GM12878 (cell line): ENCODE data around the gene TADA2A. TPM values are rescaled to one million over a fixed set of nuclear protein-coding genes. Genes with fewer than 3 reads are reported as not detected.

ENCODE experiments used
- CBX5 ChIP-seq: sonication (generic); IDR thresholded peaks from 2 replicates; pipeline ENCODE4 v1.6.1; 2016; ENCODE audit warnings: low read depth, moderate library complexity, mild to moderate bottlenecking, inconsistent platforms
- CHD4 ChIP-seq: fragments of 200-600 bp; sonication (generic); IDR thresholded peaks from 2 replicates; pipeline ENCODE4 v1.6.1; 2016; ENCODE audit warnings: mild to moderate bottlenecking
- DPF2 ChIP-seq: fragments of 450-650 bp; IDR thresholded peaks from 2 replicates; pipeline ENCODE4 v1.6.1; 2017; ENCODE audit warnings: mild to moderate bottlenecking
- ESRRA ChIP-seq: IDR thresholded peaks from 2 replicates; pipeline ENCODE4 v1.6.1; 2012; ENCODE audit warnings: mild to moderate bottlenecking, low read length, improper control_type of control experiment
- IKZF1 ChIP-seq: fragments of 450-650 bp; conservative IDR thresholded peaks from 2 replicates; pipeline ENCODE4 v1.6.1; 2017; ENCODE audit warnings: antibody characterized with exemption, mild to moderate bottlenecking
- MXI1 ChIP-seq: fragments of 150-350 bp; IDR thresholded peaks from 2 replicates; pipeline ENCODE4 v1.6.1; 2011; ENCODE audit warnings: low read depth, mild to moderate bottlenecking, inconsistent platforms, low read length, improper control_type of control experiment
- POLR2A ChIP-seq: IDR thresholded peaks from 2 replicates; pipeline ENCODE4 v1.6.1; 2011; ENCODE audit warnings: low read depth, mild to moderate bottlenecking, low read length
- POLR2AphosphoS5 ChIP-seq: IDR thresholded peaks from 2 replicates; pipeline ENCODE4 v1.6.1; 2011; ENCODE audit warnings: mild to moderate bottlenecking, low read length, inconsistent platforms
- PRDM15 ChIP-seq: fragments of 450-650 bp; formaldehyde crosslinking; IDR thresholded peaks from 2 replicates; pipeline ENCODE4 v1.4.0; 2020; ENCODE audit warnings: mild to moderate bottlenecking, moderate library complexity
- RB1 ChIP-seq: fragments of 450-650 bp; formaldehyde crosslinking; IDR thresholded peaks from 2 replicates; pipeline ENCODE4 v1.6.1; 2017; ENCODE audit warnings: mild to moderate bottlenecking, borderline replicate concordance
- RFX5 ChIP-seq: IDR thresholded peaks from 2 replicates; pipeline ENCODE4 v1.6.1; 2011; ENCODE audit warnings: low read depth, low read length, improper control_type of control experiment
- SIN3A ChIP-seq: IDR thresholded peaks from 2 replicates; pipeline ENCODE4 v1.6.1; 2012; ENCODE audit warnings: low read depth, low read length, improper control_type of control experiment
- ZNF207 ChIP-seq: fragments of 450-650 bp; IDR thresholded peaks from 2 replicates; pipeline ENCODE4 v1.6.1; 2014; ENCODE audit warnings: antibody characterized with exemption, mild to moderate bottlenecking, borderline replicate concordance
- polyA plus RNA-seq, 11 experiments: library from polyadenylated mRNA; depleted of rRNA in 4 of 11; unstranded in 6 of 11; stranded (reverse) in 5 of 11; fragments of >200 nt; fragmentation: Nextera tagmentation in 4 of 11; fragmentation: Illumina TruSeq in 1 of 11; extraction: Ambion mirVana in 4 of 11; extraction: Trizol in 1 of 11; gene quantifications; 1 replicate in 1 of 11; 2 replicates in 10 of 11; pipeline versions ENCODE4 v1.2.1 to v1.2.3, GENCODE V29; 2011 to 2016; ENCODE audit warnings: inconsistent platforms in 2 of 11, missing spikeins in 2 of 11, low read depth in 1 of 11
- total RNA-seq, 4 experiments: library from RNA; depleted of rRNA in 3 of 4; stranded (reverse); fragments of >200 nt in 3 of 4; fragmentation: Illumina TruSeq in 1 of 4; extraction: Trizol in 1 of 4; gene quantifications; 2 replicates each; pipeline versions ENCODE4 v1.2.1 to v1.2.3, GENCODE V29; 2013 to 2021
- TF ChIP-seq, protein P1 (sequence below): fragments of 450-650 bp; IDR thresholded peaks from 2 replicates; pipeline ENCODE4 v1.6.1; 2017; ENCODE audit warnings: antibody characterized with exemption, mild to moderate bottlenecking, moderate library complexity
- TF ChIP-seq, protein P2 (sequence below): fragments of 450-650 bp; IDR thresholded peaks from 2 replicates; pipeline ENCODE4 v1.6.1; 2017; ENCODE audit warnings: mild to moderate bottlenecking, moderate library complexity
- TF ChIP-seq, protein P3 (sequence below), 3 experiments: IDR thresholded peaks in 2 of 3; conservative IDR thresholded peaks in 1 of 3; 2 replicates each; pipeline ENCODE4 v1.5.1; 2011; ENCODE audit warnings: low read depth in 3 of 3, low read length in 3 of 3, mild to moderate bottlenecking in 3 of 3, control low read depth in 2 of 3, moderate library complexity in 2 of 3, inconsistent platforms in 1 of 3, mixed read lengths in 1 of 3; ENCODE audit not compliant: control insufficient read depth in 2 of 3, insufficient read depth in 1 of 3; ENCODE audit errors: extremely low read depth in 1 of 3

TADA2A gene
- total and polyA plus RNA-seq, 10 of the 15 experiments (the other 5 are each of a cell fraction or from before 2014, with no cell fraction given): 19.6 to 43.8 (median 34.1) TPM

- TF ChIP-seq ZNF207 (0 out of 2 replicates have a peak, but pooled peaks have one; percentile 31), POLR2AphosphoS5 (peak; percentile 64; the same call in 1 of the 2 replicates), POLR2A (peak; percentile 88), DPF2 (no peak), CHD4 (no peak), RB1 (0 out of 2 replicates have a peak, but pooled peaks have one; percentile 45), MXI1 (0 out of 2 replicates have a peak, but pooled peaks have one; percentile 8), IKZF1 (peak; percentile 22; the same call in 1 of the 2 replicates), PRDM15 (CRISPR knock-in tag) (no peak), CBX5 (no peak), ESRRA (no peak), RFX5 (0 out of 2 replicates have a peak, but pooled peaks have one; percentile 34), SIN3A (peak; percentile 60; the same call in 1 of the 2 replicates)
- TF ChIP-seq, protein P1, sequence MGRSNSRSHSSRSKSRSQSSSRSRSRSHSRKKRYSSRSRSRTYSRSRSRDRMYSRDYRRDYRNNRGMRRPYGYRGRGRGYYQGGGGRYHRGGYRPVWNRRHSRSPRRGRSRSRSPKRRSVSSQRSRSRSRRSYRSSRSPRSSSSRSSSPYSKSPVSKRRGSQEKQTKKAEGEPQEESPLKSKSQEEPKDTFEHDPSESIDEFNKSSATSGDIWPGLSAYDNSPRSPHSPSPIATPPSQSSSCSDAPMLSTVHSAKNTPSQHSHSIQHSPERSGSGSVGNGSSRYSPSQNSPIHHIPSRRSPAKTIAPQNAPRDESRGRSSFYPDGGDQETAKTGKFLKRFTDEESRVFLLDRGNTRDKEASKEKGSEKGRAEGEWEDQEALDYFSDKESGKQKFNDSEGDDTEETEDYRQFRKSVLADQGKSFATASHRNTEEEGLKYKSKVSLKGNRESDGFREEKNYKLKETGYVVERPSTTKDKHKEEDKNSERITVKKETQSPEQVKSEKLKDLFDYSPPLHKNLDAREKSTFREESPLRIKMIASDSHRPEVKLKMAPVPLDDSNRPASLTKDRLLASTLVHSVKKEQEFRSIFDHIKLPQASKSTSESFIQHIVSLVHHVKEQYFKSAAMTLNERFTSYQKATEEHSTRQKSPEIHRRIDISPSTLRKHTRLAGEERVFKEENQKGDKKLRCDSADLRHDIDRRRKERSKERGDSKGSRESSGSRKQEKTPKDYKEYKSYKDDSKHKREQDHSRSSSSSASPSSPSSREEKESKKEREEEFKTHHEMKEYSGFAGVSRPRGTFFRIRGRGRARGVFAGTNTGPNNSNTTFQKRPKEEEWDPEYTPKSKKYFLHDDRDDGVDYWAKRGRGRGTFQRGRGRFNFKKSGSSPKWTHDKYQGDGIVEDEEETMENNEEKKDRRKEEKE: no peak
- TF ChIP-seq, protein P2, sequence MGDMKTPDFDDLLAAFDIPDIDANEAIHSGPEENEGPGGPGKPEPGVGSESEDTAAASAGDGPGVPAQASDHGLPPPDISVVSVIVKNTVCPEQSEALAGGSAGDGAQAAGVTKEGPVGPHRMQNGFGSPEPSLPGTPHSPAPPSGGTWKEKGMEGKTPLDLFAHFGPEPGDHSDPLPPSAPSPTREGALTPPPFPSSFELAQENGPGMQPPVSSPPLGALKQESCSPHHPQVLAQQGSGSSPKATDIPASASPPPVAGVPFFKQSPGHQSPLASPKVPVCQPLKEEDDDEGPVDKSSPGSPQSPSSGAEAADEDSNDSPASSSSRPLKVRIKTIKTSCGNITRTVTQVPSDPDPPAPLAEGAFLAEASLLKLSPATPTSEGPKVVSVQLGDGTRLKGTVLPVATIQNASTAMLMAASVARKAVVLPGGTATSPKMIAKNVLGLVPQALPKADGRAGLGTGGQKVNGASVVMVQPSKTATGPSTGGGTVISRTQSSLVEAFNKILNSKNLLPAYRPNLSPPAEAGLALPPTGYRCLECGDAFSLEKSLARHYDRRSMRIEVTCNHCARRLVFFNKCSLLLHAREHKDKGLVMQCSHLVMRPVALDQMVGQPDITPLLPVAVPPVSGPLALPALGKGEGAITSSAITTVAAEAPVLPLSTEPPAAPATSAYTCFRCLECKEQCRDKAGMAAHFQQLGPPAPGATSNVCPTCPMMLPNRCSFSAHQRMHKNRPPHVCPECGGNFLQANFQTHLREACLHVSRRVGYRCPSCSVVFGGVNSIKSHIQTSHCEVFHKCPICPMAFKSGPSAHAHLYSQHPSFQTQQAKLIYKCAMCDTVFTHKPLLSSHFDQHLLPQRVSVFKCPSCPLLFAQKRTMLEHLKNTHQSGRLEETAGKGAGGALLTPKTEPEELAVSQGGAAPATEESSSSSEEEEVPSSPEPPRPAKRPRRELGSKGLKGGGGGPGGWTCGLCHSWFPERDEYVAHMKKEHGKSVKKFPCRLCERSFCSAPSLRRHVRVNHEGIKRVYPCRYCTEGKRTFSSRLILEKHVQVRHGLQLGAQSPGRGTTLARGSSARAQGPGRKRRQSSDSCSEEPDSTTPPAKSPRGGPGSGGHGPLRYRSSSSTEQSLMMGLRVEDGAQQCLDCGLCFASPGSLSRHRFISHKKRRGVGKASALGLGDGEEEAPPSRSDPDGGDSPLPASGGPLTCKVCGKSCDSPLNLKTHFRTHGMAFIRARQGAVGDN: peak; percentile 45
- TF ChIP-seq, protein P3, sequence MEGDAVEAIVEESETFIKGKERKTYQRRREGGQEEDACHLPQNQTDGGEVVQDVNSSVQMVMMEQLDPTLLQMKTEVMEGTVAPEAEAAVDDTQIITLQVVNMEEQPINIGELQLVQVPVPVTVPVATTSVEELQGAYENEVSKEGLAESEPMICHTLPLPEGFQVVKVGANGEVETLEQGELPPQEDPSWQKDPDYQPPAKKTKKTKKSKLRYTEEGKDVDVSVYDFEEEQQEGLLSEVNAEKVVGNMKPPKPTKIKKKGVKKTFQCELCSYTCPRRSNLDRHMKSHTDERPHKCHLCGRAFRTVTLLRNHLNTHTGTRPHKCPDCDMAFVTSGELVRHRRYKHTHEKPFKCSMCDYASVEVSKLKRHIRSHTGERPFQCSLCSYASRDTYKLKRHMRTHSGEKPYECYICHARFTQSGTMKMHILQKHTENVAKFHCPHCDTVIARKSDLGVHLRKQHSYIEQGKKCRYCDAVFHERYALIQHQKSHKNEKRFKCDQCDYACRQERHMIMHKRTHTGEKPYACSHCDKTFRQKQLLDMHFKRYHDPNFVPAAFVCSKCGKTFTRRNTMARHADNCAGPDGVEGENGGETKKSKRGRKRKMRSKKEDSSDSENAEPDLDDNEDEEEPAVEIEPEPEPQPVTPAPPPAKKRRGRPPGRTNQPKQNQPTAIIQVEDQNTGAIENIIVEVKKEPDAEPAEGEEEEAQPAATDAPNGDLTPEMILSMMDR (IDR thresholded peaks at IDR 0.05 in 2 of 3, conservative IDR thresholded peaks at IDR 0.05 in 1 of 3; ENCODE audit: control insufficient read depth in 2 of 3, extremely low read depth in 1 of 3, insufficient read depth in 1 of 3, low read depth in 3 of 3, low read length in 3 of 3): peak in 1 of 3 experiments; percentile 13; a peak in 1 of 6 replicates
These were observed 82.7 kb downstream of the TADA2A start, which contains the start of gene DUSP14 (continued) for GRCh38 chr17:37489197-37490001.
